AG09309 (cell line): ENCODE data around the gene EVI5.

Experiments
- DNase-seq: peaks from one replicate; pipeline ENCODE4 v3.0.0-alpha.2; 2010; ENCODE audit warnings: low read depth
- H3K4me3 ChIP-seq: 2 replicates; pipeline ENCODE4 v1.5.1; 2011; ENCODE audit warnings: mild to moderate bottlenecking, low read depth, low read length, moderate library complexity; ENCODE audit not compliant: control insufficient read depth
- CTCF ChIP-seq: IDR thresholded peaks from 2 replicates; pipeline ENCODE4 v1.5.1; 2011; ENCODE audit warnings: mild to moderate bottlenecking, low read depth, low read length, inconsistent platforms; ENCODE audit not compliant: insufficient read depth, control insufficient read depth; ENCODE audit errors: missing control alignments

Gene EVI5

GRCh38 chr1:92701147-92701546, 83.8 kb downstream of the EVI5 start:
- peak; percentile 31 for DNase-seq
- no peak overlapping the region for H3K4me3 ChIP-seq
- no peak for TF ChIP-seq CTCF

GRCh38 chr1:92698932-92699331, 86.0 kb downstream of the EVI5 start:
- no peak overlapping the region for H3K4me3 ChIP-seq
- TF ChIP-seq CTCF: no peak
- no peak for DNase-seq

- H3K4me3 ChIP-seq: no peak overlapping the region
- DNase-seq: no peak
- TF ChIP-seq CTCF: no peak
Observed at GRCh38 chr1:92695104-92695503, 89.8 kb downstream of the EVI5 start.

GRCh38 chr1:92691925-92692324, 93.0 kb downstream of the EVI5 start:
- DNase-seq: no peak

GRCh38 chr1:92690212-92690906, 94.5 kb downstream of the EVI5 start:
- no peak for TF ChIP-seq CTCF
- H3K4me3 ChIP-seq: no peak overlapping the region
- no peak for DNase-seq

More at GRCh38 chr1:92691925-92692324, 93.0 kb downstream of the EVI5 start:
- H3K4me3 ChIP-seq: no peak overlapping the region
- TF ChIP-seq CTCF: no peak

GRCh38 chr1:92679980-92680379, 104.9 kb downstream of the EVI5 start:
- TF ChIP-seq CTCF: no peak
- H3K4me3 ChIP-seq: no peak overlapping the region
- no peak for DNase-seq

- DNase-seq: no peak
- TF ChIP-seq CTCF: no peak
- H3K4me3 ChIP-seq: no peak overlapping the region
Observed at GRCh38 chr1:92663775-92664174, 121.1 kb downstream of the EVI5 start.
